Mononuclear cell (primary cell): ENCODE results near the gene GSTA4. TPM values are rescaled to one million over a fixed set of nuclear protein-coding genes. Genes with fewer than 3 reads are reported as not detected.

Source experiments
- H3K27me3 ChIP-seq: 2 replicates; pipeline ENCODE4 v1.6.0; 2011; ENCODE audit warnings: low read length, control low read depth; ENCODE audit not compliant: insufficient read depth
- H3K4me1 ChIP-seq: 2 replicates; pipeline ENCODE4 v1.5.1; 2011; ENCODE audit warnings: mild to moderate bottlenecking, low read length, control low read depth; ENCODE audit not compliant: insufficient read depth
- H3K4me3 ChIP-seq: 2 replicates; pipeline ENCODE4 v1.5.1; 2011; ENCODE audit warnings: mild to moderate bottlenecking, low read length, moderate library complexity
- H3K9me3 ChIP-seq: 2 replicates; pipeline ENCODE4 v1.5.1; 2011; ENCODE audit warnings: low read depth, mild to moderate bottlenecking, control low read depth, low read length
- total RNA-seq: library from RNA; depleted of rRNA; stranded (reverse); fragments of >200 nt; gene quantifications from one replicate; pipeline ENCODE4 v1.2.3, GENCODE V29; 2012

The GSTA4 gene
- total RNA-seq, 1 donor: 0.63 TPM

- Histone ChIP-seq H3K4me1 (no peaks in the 10 kb centered on the region), H3K27me3 (no peaks in the 10 kb centered on the region), H3K4me3 (no peak overlapping the region), H3K9me3 (no peaks in the 10 kb centered on the region)
Measured at GRCh38 chr6:52929321-52930164, 65.5 kb downstream of the GSTA4 start.

Other genes starting within 250 kb of the GSTA4 start
- not detected for gene GSTA2, start 231.8 kb downstream of the GSTA4 start, total RNA-seq
- gene GSTA1, start 191.5 kb downstream of the GSTA4 start, total RNA-seq: not detected
- gene GSTA5, start 154.5 kb downstream of the GSTA4 start, total RNA-seq: not detected
- not detected for gene GSTA3, start 85.6 kb downstream of the GSTA4 start, total RNA-seq
- gene CILK1, start 66.5 kb upstream of the GSTA4 start, total RNA-seq: 5.0 TPM
- gene FBXO9, start 70.1 kb upstream of the GSTA4 start, total RNA-seq: 37.9 TPM
- gene GCM1, start 153.6 kb upstream of the GSTA4 start, total RNA-seq: 0.21 TPM